HepG2 (cell line): Measurements from ENCODE around the gene CORO7. TPM values are rescaled to one million over a fixed set of nuclear protein-coding genes. Genes with fewer than 3 reads are reported as not detected.

Experiments used
- ATAC-seq: fragments of 200-7000 bp; cut with Tn5 transposase; 3 replicates; pipeline ENCODE4 v1.9.1; 2020; ENCODE audit warnings: mild to moderate bottlenecking, moderate library complexity
- BruUV-seq: library from RNA; stranded (reverse); fragments of 400-500 nt; replicated peaks from 2 replicates; lab custom pipeline; 2021; lab: Mats Ljungman, UMichigan
- CTCF ChIA-PET: fragments of 300-600 bp; formaldehyde crosslinking; extraction: SDS; loops from one replicate; lab custom pipeline; 2021; ENCODE audit warnings: low total read pairs, inconsistent platforms, low intra/inter-chr PET ratio; lab: Yijun Ruan, JAX
- POLR2A ChIA-PET: fragments of 350-600 bp; sonication (Branson Sonifier 250); formaldehyde crosslinking; loops from one replicate; lab custom pipeline; 2020; ENCODE audit warnings: antibody characterized with exemption, inconsistent platforms; lab: Yijun Ruan, JAX
- DNase-seq: peaks from one replicate; pipeline ENCODE4 v3.0.0-alpha.2; 2015; ENCODE audit warnings: low spot score
- FAIRE-seq: peaks from 3 replicates; lab custom pipeline; 2011; peaks lifted over from hg19 to GRCh38; lab: Jason Lieb, UNC
- H2AFZ ChIP-seq: one replicate; pipeline ENCODE4 v1.6.1; 2011; ENCODE audit warnings: low read length, inconsistent platforms
- H3K27ac ChIP-seq: fragments of 300-600 bp; 3 replicates; pipeline ENCODE4 v1.8.0; 2011; ENCODE audit warnings: mixed run types, mild to moderate bottlenecking, mixed read lengths, low read length, inconsistent platforms; ENCODE audit not compliant: insufficient read depth; ENCODE audit errors: extremely low read length
- H3K27me3 ChIP-seq, 2 experiments: fragments of 200-600 bp in 1 of 2; 2 replicates in 1 of 2; 3 replicates in 1 of 2; pipeline versions ENCODE4 v1.6.0 to v1.8.0; 2011; ENCODE audit warnings: low read length in 2 of 2, mild to moderate bottlenecking in 2 of 2, moderate library complexity in 2 of 2, inconsistent platforms in 1 of 2; ENCODE audit not compliant: insufficient read depth in 2 of 2, control insufficient read depth in 1 of 2
- H3K36me3 ChIP-seq, 2 experiments: fragments of 200-600 bp in 1 of 2; replicated peaks in 1 of 2; 2 replicates in 1 of 2; 3 replicates in 1 of 2; pipeline versions ENCODE4 v1.5.1 to v1.8.0; 2011; ENCODE audit warnings: low read length in 2 of 2, inconsistent platforms in 1 of 2; ENCODE audit not compliant: insufficient read depth in 2 of 2, control insufficient read depth in 1 of 2
- H3K4me1 ChIP-seq: 2 replicates; pipeline ENCODE4 v1.5.1; 2012; ENCODE audit warnings: low read length, inconsistent platforms; ENCODE audit not compliant: insufficient read depth
- H3K4me2 ChIP-seq: 2 replicates; pipeline ENCODE4 v1.6.0; 2011; ENCODE audit warnings: low read depth, low read length, inconsistent platforms
- H3K4me3 ChIP-seq, 3 experiments: fragments of 200-600 bp in 1 of 3; sonication (generic), shearing (Covaris generic) in 1 of 3; replicated peaks in 1 of 3; 2 replicates each; pipeline ENCODE4 v1.5.1; 2011 to 2016; ENCODE audit warnings: low read length in 3 of 3, inconsistent platforms in 2 of 3, low read depth in 2 of 3, mild to moderate bottlenecking in 2 of 3, control low read depth in 1 of 3, mixed read lengths in 1 of 3; ENCODE audit not compliant: insufficient read depth in 1 of 3
- H3K79me2 ChIP-seq: one replicate; pipeline ENCODE4 v1.6.1; 2011; ENCODE audit warnings: low read length, inconsistent platforms; ENCODE audit not compliant: insufficient read depth
- H3K9ac ChIP-seq: 2 replicates; pipeline ENCODE4 v1.6.0; 2011; ENCODE audit warnings: mild to moderate bottlenecking, low read depth, low read length, inconsistent platforms; ENCODE audit not compliant: insufficient read depth
- H3K9me3 ChIP-seq: 2 replicates; pipeline ENCODE4 v1.5.1; 2012; ENCODE audit warnings: mild to moderate bottlenecking, low read length
- H4K20me1 ChIP-seq: 2 replicates; pipeline ENCODE4 v1.6.0; 2011; ENCODE audit warnings: inconsistent platforms, mild to moderate bottlenecking, low read length, moderate library complexity; ENCODE audit not compliant: insufficient read depth
- AKAP8 ChIP-seq: sonication (generic); formaldehyde crosslinking; IDR thresholded peaks from 2 replicates; pipeline ENCODE4 v1.5.1; 2020; ENCODE audit warnings: mild to moderate bottlenecking, missing genetic modification reagents
- EZH2 ChIP-seq: conservative IDR thresholded peaks from 2 replicates; pipeline ENCODE4 v1.6.1; 2012; ENCODE audit warnings: mild to moderate bottlenecking, low read depth, low read length, moderate library complexity
- PATZ1 ChIP-seq: sonication (generic); formaldehyde crosslinking; IDR thresholded peaks from 2 replicates; pipeline ENCODE4 v1.4.0; 2020; ENCODE audit warnings: missing genetic modification reagents
- RARG ChIP-seq: sonication (generic); formaldehyde crosslinking; IDR thresholded peaks from 2 replicates; pipeline ENCODE4 v1.4.0; 2020; ENCODE audit warnings: low read depth, mild to moderate bottlenecking, missing genetic modification reagents
- SAP130 ChIP-seq: IDR thresholded peaks from 2 replicates; pipeline ENCODE4 v1.6.1; 2016; ENCODE audit warnings: low read depth
- ZFY ChIP-seq: sonication (generic); formaldehyde crosslinking; IDR thresholded peaks from 2 replicates; pipeline ENCODE4 v1.4.0; 2020; ENCODE audit warnings: missing genetic modification reagents
- ZNF274 ChIP-seq: sonication (generic); formaldehyde crosslinking; IDR thresholded peaks from 2 replicates; pipeline ENCODE4 v1.5.1; 2020; ENCODE audit warnings: mild to moderate bottlenecking, missing genetic modification reagents
- ZNF670 ChIP-seq: sonication (generic); formaldehyde crosslinking; IDR thresholded peaks from 2 replicates; pipeline ENCODE4 v1.8.0; 2022; ENCODE audit warnings: mild to moderate bottlenecking, missing genetic modification reagents, borderline replicate concordance
- ZNF687 ChIP-seq: sonication (generic); formaldehyde crosslinking; IDR thresholded peaks from 2 replicates; pipeline ENCODE4 v1.5.1; 2020; ENCODE audit warnings: mild to moderate bottlenecking, missing genetic modification reagents, moderate library complexity
- ZNF737 ChIP-seq: sonication (generic); formaldehyde crosslinking; IDR thresholded peaks from 2 replicates; pipeline ENCODE4 v1.5.0; 2020; ENCODE audit warnings: missing genetic modification reagents, mild to moderate bottlenecking, borderline replicate concordance
- ZSCAN21 ChIP-seq: sonication (generic); formaldehyde crosslinking; IDR thresholded peaks from 2 replicates; pipeline ENCODE4 v1.8.0; 2022; ENCODE audit warnings: mild to moderate bottlenecking, missing genetic modification reagents, moderate library complexity, borderline replicate concordance
- WGBS: methylation state at CpG from one replicate; pipeline ENCODE4 v1.1.6; 2017; ENCODE audit warnings: low lambda C conversion rate; 5-methylcytosine and 5-hydroxymethylcytosine counted together
- in situ Hi-C: cut with HindIII; loops from 2 replicates; pipeline ENCODE4 v1.10.0; 2017; ENCODE audit warnings: low pct_unique_long_range_greater_than_20kb; ENCODE audit not compliant: extremely low pct_ligation_motif_present
- intact Hi-C: fragments of 100-400 bp; cut with micrococcal nuclease; formaldehyde crosslinking; loops from one replicate; pipeline ENCODE4 v1.10.0; 2022; ENCODE audit not compliant: unreplicated experiment
- polyA plus RNA-seq, 8 experiments: library from polyadenylated mRNA; depleted of rRNA in 3 of 8; stranded (reverse) in 7 of 8; unstranded in 1 of 8; fragments of >200 nt; fragmentation: Illumina TruSeq in 4 of 8; extraction: Trizol in 4 of 8; gene quantifications; 2 replicates each; pipeline versions ENCODE4 v1.2.1 to v1.2.3, GENCODE V29; 2011 to 2016; ENCODE audit warnings: low read depth in 4 of 8, missing spikeins in 1 of 8, mixed read lengths in 1 of 8; ENCODE audit not compliant: insufficient read depth in 1 of 8
- total RNA-seq, 5 experiments: library from RNA; depleted of rRNA; stranded (reverse); fragments of >200 nt; fragmentation: Illumina TruSeq; extraction: Trizol; gene quantifications; 2 replicates each; pipeline ENCODE4 v1.2.3, GENCODE V29; 2016; ENCODE audit warnings: low read depth in 1 of 5
- TF ChIP-seq, protein P1 (sequence below): sonication (generic); formaldehyde crosslinking; IDR thresholded peaks from 2 replicates; pipeline ENCODE4 v1.8.1; 2023; ENCODE audit warnings: mild to moderate bottlenecking, inconsistent platforms, moderate library complexity, missing genetic modification reagents, borderline replicate concordance
- TF ChIP-seq, protein P2 (sequence below): sonication (generic); formaldehyde crosslinking; IDR thresholded peaks from 2 replicates; pipeline ENCODE4 v1.4.0; 2020; ENCODE audit warnings: missing genetic modification reagents

CORO7 gene
- total and polyA plus RNA-seq, 2 of the 13 experiments (the other 11 are each of a cell fraction or from before 2014, with no cell fraction given), result 9.9 to 14.3 TPM

GRCh38 chr16:4316108-4316863 lies 100.1 kb downstream of the CORO7 start:
- FAIRE-seq (no peak), ATAC-seq (no peak), DNase-seq (no peak)
- in situ Hi-C loops (no loop called here), intact Hi-C loops (no loop called here)
- Histone ChIP-seq H3K4me3 (peak overlapping the region; percentile 49 to 69 (median 58); a peak in 5 of 6 replicates), H3K4me1 (peaks cover 83% of the 10 kb centered on the region), H3K4me2 (peak overlapping the region; percentile 71), H4K20me1 (0 out of 2 replicates have a peak, but pooled peaks cover 3% of the 10 kb centered on the region), H2AFZ (no peak overlapping the region), H3K27me3 (peaks cover 3 to 42% of the 10 kb centered on the region in 2 experiments; a peak in 4 of 5 replicates), H3K9ac (no peak overlapping the region), H3K27ac (no peak overlapping the region), H3K9me3 (no peaks in the 10 kb centered on the region), H3K79me2 (no peaks in the 10 kb centered on the region), H3K36me3 (no peaks in the 10 kb centered on the region)
- no TSS peak for BruUV-seq
- ChIA-PET POLR2A (interaction anchor here (1.0 to 3.3 kb wide), 4 partner anchors 11 to 63 kb away, joined by 3 to 12 read pairs (median 8); partner anchors contain the start of gene TFAP4), CTCF (no interaction called here)
- 3% methylated on average over 5 of the region's 93 CpGs for WGBS
- 0 out of 2 replicates have a peak, but pooled peaks have one; percentile 13 for TF ChIP-seq PATZ1 (CRISPR knock-in tag)
- TF ChIP-seq ZNF687, result peak; percentile 17; the same call in 1 of the 2 replicates
- TF ChIP-seq RARG (CRISPR knock-in tag), result no peak
- peak; percentile 16; the same call in 1 of the 2 replicates for TF ChIP-seq ZFY (CRISPR knock-in tag)
- no peak for TF ChIP-seq ZSCAN21 (CRISPR knock-in tag)
- TF ChIP-seq SAP130 (CRISPR knock-in tag), result 0 out of 2 replicates have a peak, but pooled peaks have one; percentile 15
- TF ChIP-seq, protein P1, sequence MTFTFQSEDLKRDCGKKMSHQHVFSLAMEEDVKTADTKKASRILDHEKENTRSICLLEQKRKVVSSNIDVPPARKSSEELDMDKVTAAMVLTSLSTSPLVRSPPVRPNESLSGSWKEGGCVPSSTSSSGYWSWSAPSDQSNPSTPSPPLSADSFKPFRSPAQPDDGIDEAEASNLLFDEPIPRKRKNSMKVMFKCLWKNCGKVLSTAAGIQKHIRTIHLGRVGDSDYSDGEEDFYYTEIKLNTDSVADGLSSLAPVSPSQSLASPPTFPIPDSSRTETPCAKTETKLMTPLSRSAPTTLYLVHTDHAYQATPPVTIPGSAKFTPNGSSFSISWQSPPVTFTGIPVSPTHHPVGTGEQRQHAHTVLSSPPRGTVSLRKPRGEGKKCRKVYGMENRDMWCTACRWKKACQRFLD (CRISPR knock-in tag), result no peak
- TF ChIP-seq ZNF670 (CRISPR knock-in tag), result no peak
- TF ChIP-seq, protein P2, sequence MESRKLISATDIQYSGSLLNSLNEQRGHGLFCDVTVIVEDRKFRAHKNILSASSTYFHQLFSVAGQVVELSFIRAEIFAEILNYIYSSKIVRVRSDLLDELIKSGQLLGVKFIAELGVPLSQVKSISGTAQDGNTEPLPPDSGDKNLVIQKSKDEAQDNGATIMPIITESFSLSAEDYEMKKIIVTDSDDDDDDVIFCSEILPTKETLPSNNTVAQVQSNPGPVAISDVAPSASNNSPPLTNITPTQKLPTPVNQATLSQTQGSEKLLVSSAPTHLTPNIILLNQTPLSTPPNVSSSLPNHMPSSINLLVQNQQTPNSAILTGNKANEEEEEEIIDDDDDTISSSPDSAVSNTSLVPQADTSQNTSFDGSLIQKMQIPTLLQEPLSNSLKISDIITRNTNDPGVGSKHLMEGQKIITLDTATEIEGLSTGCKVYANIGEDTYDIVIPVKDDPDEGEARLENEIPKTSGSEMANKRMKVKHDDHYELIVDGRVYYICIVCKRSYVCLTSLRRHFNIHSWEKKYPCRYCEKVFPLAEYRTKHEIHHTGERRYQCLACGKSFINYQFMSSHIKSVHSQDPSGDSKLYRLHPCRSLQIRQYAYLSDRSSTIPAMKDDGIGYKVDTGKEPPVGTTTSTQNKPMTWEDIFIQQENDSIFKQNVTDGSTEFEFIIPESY (CRISPR knock-in tag), result no peak
- TF ChIP-seq AKAP8 (CRISPR knock-in tag), result 0 out of 2 replicates have a peak, but pooled peaks have one; percentile 41
- TF ChIP-seq ZNF737 (CRISPR knock-in tag), result no peak
- 0 out of 2 replicates have a peak, but pooled peaks have one; percentile 40 for TF ChIP-seq ZNF274
- 0 out of 2 replicates have a peak, but pooled peaks have one; percentile 48 for TF ChIP-seq EZH2
